Measurements from ENCODE around the gene GLT8D1. TPM values are rescaled to one million over a fixed set of nuclear protein-coding genes. Genes with fewer than 3 reads are reported as not detected.

The GLT8D1 gene
- total and polyA plus RNA-seq, 7 donors, result 12.0 to 40.1 (median 20.2) TPM

- no peak for DNase-seq
- intact Hi-C loops (cut with DNase I), result no loop called here
Observed at GRCh38 chr3:52693071-52693470, 12.5 kb downstream of the GLT8D1 start.

GRCh38 chr3:52690560-52690959, 15.0 kb downstream of the GLT8D1 start:
- H3K27me3 ChIP-seq (ENCODE audit: insufficient read depth in 3 of 3, low read length in 2 of 3), result no peaks in the 10 kb centered on the region
- H3K27ac ChIP-seq, result no peak overlapping the region
- DNase-seq (no peak), ATAC-seq (no peak)
- no peaks in the 10 kb centered on the region for H3K9me3 ChIP-seq
- 94 to 96% (median 96%) methylated on average over 2 of the region's 2 CpGs for WGBS, 3 donors
- peaks cover 47 to 89% of the 10 kb centered on the region in 2 donors for H3K36me3 ChIP-seq (ENCODE audit: insufficient read depth in 1 of 2, low read depth in 1 of 2)
- intact Hi-C loops (cut with DNase I), result no loop called here
- no peak overlapping the region for H3K4me3 ChIP-seq
- TF ChIP-seq CTCF (IDR thresholded peaks at IDR 0.05), result no peak
- peaks cover 13% of the 10 kb centered on the region for H3K4me1 ChIP-seq

More at GRCh38 chr3:52693071-52693470, 12.5 kb downstream of the GLT8D1 start:
- TF ChIP-seq CTCF (IDR thresholded peaks at IDR 0.05), result no peak
- Histone ChIP-seq H3K4me1 (no peaks in the 10 kb centered on the region), H3K27me3 (ENCODE audit: insufficient read depth in 3 of 3, low read length in 2 of 3) (no peaks in the 10 kb centered on the region), H3K4me3 (no peak overlapping the region), H3K36me3 (ENCODE audit: insufficient read depth in 1 of 2, low read depth in 1 of 2) (peaks cover 57 to 100% of the 10 kb centered on the region in 2 donors), H3K27ac (no peak overlapping the region), H3K9me3 (no peaks in the 10 kb centered on the region)
- ATAC-seq, result no peak

- Histone ChIP-seq H3K9me3 (no peaks in the 10 kb centered on the region), H3K27ac (no peak overlapping the region), H3K4me1 (peaks cover 21% of the 10 kb centered on the region), H3K4me3 (no peak overlapping the region), H3K36me3 (ENCODE audit: insufficient read depth in 1 of 2, low read depth in 1 of 2) (peaks cover 37 to 75% of the 10 kb centered on the region in 2 donors), H3K27me3 (ENCODE audit: insufficient read depth in 3 of 3, low read length in 2 of 3) (no peaks in the 10 kb centered on the region)
- TF ChIP-seq CTCF (IDR thresholded peaks at IDR 0.05), result no peak
- DNase-seq, result no peak
- intact Hi-C loops (cut with DNase I), result loop anchor here in 1 of 2 donors (5.0 kb wide), 2 partner anchors 217 to 232 kb away; partner anchors contain the start of gene NISCH
- WGBS, 3 donors, result 89 to 92% (median 91%) methylated on average over 3 of the region's 3 CpGs
- no peak for ATAC-seq
Observed at GRCh38 chr3:52689151-52689550, 16.4 kb downstream of the GLT8D1 start.

- Histone ChIP-seq H3K4me3 (no peak overlapping the region), H3K9me3 (no peaks in the 10 kb centered on the region), H3K27me3 (ENCODE audit: insufficient read depth in 3 of 3, low read length in 2 of 3) (no peaks in the 10 kb centered on the region), H3K36me3 (ENCODE audit: insufficient read depth in 1 of 2, low read depth in 1 of 2) (peaks cover 37 to 66% of the 10 kb centered on the region in 2 donors), H3K4me1 (peaks cover 29% of the 10 kb centered on the region), H3K27ac (no peak overlapping the region)
- ATAC-seq, result no peak
- intact Hi-C loops (cut with DNase I), result loop anchor here in 1 of 2 donors (5.0 kb wide), 2 partner anchors 216 to 231 kb away; partner anchors contain the start of gene NISCH
- WGBS, 3 donors, result 79 to 84% (median 81%) methylated on average over 6 of the region's 6 CpGs
- no peak for TF ChIP-seq CTCF (IDR thresholded peaks at IDR 0.05)
- DNase-seq, result no peak
Observed at GRCh38 chr3:52688266-52688665, 17.3 kb downstream of the GLT8D1 start.
